HEK293 (cell line): ENCODE data around the gene CYP27B1.

Experiments
- CTCF ChIA-PET: fragments of 350-600 bp; formaldehyde crosslinking; extraction: SDS; loops from one replicate; lab custom pipeline; 2021; ENCODE audit warnings: antibody characterized with exemption; lab: Yijun Ruan, JAX
- POLR2A ChIA-PET: fragments of 300-600 bp; formaldehyde crosslinking; extraction: SDS; loops from one replicate; lab custom pipeline; 2020; ENCODE audit warnings: antibody characterized with exemption, inconsistent platforms; lab: Yijun Ruan, JAX
- H3K27ac ChIP-seq: fragments of 200-500 bp; sonication (Bioruptor generic); 2 replicates; pipeline ENCODE4 v1.5.1; 2014; ENCODE audit warnings: low read depth, low read length, control low read depth, inconsistent platforms; ENCODE audit errors: extremely low read depth
- H3K36me3 ChIP-seq, 2 experiments: fragments of 200-500 bp in 1 of 2; sonication (Bioruptor generic) in 1 of 2; 1 replicate in 1 of 2; 2 replicates in 1 of 2; pipeline ENCODE4 v1.5.1; 2014 to 2017; ENCODE audit warnings: inconsistent platforms in 2 of 2, low read length in 2 of 2; ENCODE audit not compliant: control insufficient read depth in 2 of 2, insufficient read depth in 1 of 2
- H3K4me1 ChIP-seq: fragments of 200-500 bp; sonication (Bioruptor generic); 2 replicates; pipeline ENCODE4 v1.5.1; 2014; ENCODE audit warnings: mild to moderate bottlenecking, low read length, inconsistent platforms; ENCODE audit not compliant: control insufficient read depth, insufficient read depth
- H3K4me3 ChIP-seq: 2 replicates; pipeline ENCODE4 v1.5.1; 2011; ENCODE audit warnings: low read depth, mild to moderate bottlenecking, control low read depth, low read length, moderate library complexity
- H3K9me3 ChIP-seq: fragments of 200-500 bp; sonication (Bioruptor generic); 2 replicates; pipeline ENCODE4 v1.5.1; 2014; ENCODE audit warnings: low read depth, low read length, inconsistent platforms; ENCODE audit not compliant: control insufficient read depth, insufficient read depth
- GLI4 ChIP-seq: fragments of 450-650 bp; formaldehyde crosslinking; IDR thresholded peaks from 2 replicates; pipeline ENCODE4 v1.5.1; 2016; ENCODE audit warnings: missing biosample characterization, missing genetic modification characterization
- INSM2 ChIP-seq: fragments of 450-650 bp; formaldehyde crosslinking; IDR thresholded peaks from 2 replicates; pipeline ENCODE4 v1.5.1; 2016; ENCODE audit warnings: missing biosample characterization, missing genetic modification characterization
- MEIS1 ChIP-seq: sonication (generic); formaldehyde crosslinking; IDR thresholded peaks from 2 replicates; pipeline ENCODE4 v1.8.1; 2022; ENCODE audit warnings: missing genetic modification reagents, mild to moderate bottlenecking, borderline replicate concordance
- SP2 ChIP-seq: fragments of 450-650 bp; formaldehyde crosslinking; IDR thresholded peaks from 2 replicates; pipeline ENCODE4 v1.5.1; 2016; ENCODE audit warnings: missing biosample characterization, missing genetic modification characterization
- SP7 ChIP-seq: fragments of 450-650 bp; formaldehyde crosslinking; IDR thresholded peaks from 2 replicates; pipeline ENCODE4 v1.5.1; 2016; ENCODE audit warnings: missing biosample characterization, missing genetic modification characterization
- TRIM28 ChIP-seq: IDR thresholded peaks from 2 replicates; pipeline ENCODE4 v1.6.1; 2011; ENCODE audit warnings: low read length, control low read depth, borderline replicate concordance
- YY1 ChIP-seq: fragments of 450-650 bp; formaldehyde crosslinking; IDR thresholded peaks from 2 replicates; pipeline ENCODE4 v1.5.1; 2018; ENCODE audit warnings: missing biosample characterization, missing genetic modification characterization
- ZIC2 ChIP-seq: fragments of 450-650 bp; formaldehyde crosslinking; IDR thresholded peaks from 2 replicates; pipeline ENCODE4 v1.5.1; 2016; ENCODE audit warnings: missing biosample characterization, missing genetic modification characterization
- ZNF146 ChIP-seq: fragments of 450-650 bp; formaldehyde crosslinking; IDR thresholded peaks from 2 replicates; pipeline ENCODE4 v1.5.1; 2016; ENCODE audit warnings: missing biosample characterization, missing genetic modification characterization
- ZNF169 ChIP-seq: fragments of 450-650 bp; formaldehyde crosslinking; IDR thresholded peaks from 2 replicates; pipeline ENCODE4 v1.5.1; 2016; ENCODE audit warnings: missing biosample characterization, missing genetic modification characterization
- ZNF211 ChIP-seq: fragments of 450-650 bp; formaldehyde crosslinking; IDR thresholded peaks from 2 replicates; pipeline ENCODE4 v1.5.1; 2016; ENCODE audit warnings: low read depth, missing biosample characterization, missing genetic modification characterization
- ZNF248 ChIP-seq: fragments of 450-650 bp; formaldehyde crosslinking; IDR thresholded peaks from 2 replicates; pipeline ENCODE4 v1.5.1; 2017; ENCODE audit warnings: missing biosample characterization, missing genetic modification characterization
- ZNF311 ChIP-seq: fragments of 450-650 bp; formaldehyde crosslinking; IDR thresholded peaks from 2 replicates; pipeline ENCODE4 v1.5.1; 2017; ENCODE audit warnings: missing biosample characterization, missing genetic modification characterization, borderline replicate concordance
- ZNF366 ChIP-seq: fragments of 450-650 bp; formaldehyde crosslinking; conservative IDR thresholded peaks from 2 replicates; pipeline ENCODE4 v1.5.1; 2016; ENCODE audit warnings: missing biosample characterization, missing genetic modification characterization
- ZNF501 ChIP-seq: fragments of 450-650 bp; formaldehyde crosslinking; IDR thresholded peaks from 2 replicates; pipeline ENCODE4 v1.5.1; 2016; ENCODE audit warnings: missing biosample characterization, missing genetic modification characterization
- ZNF510 ChIP-seq: fragments of 450-650 bp; formaldehyde crosslinking; IDR thresholded peaks from 2 replicates; pipeline ENCODE4 v1.5.1; 2018; ENCODE audit warnings: mild to moderate bottlenecking, missing genetic modification characterization, missing biosample characterization; ENCODE audit not compliant: insufficient replicate concordance
- ZNF530 ChIP-seq: fragments of 450-650 bp; formaldehyde crosslinking; IDR thresholded peaks from 2 replicates; pipeline ENCODE4 v1.5.1; 2016; ENCODE audit warnings: low read depth, missing biosample characterization, missing genetic modification characterization
- ZNF558 ChIP-seq: fragments of 450-650 bp; formaldehyde crosslinking; IDR thresholded peaks from 2 replicates; pipeline ENCODE4 v1.5.1; 2016; ENCODE audit warnings: missing biosample characterization, missing genetic modification characterization
- ZNF560 ChIP-seq: fragments of 450-650 bp; formaldehyde crosslinking; IDR thresholded peaks from 2 replicates; pipeline ENCODE4 v1.5.1; 2017; ENCODE audit warnings: missing biosample characterization, missing genetic modification characterization, borderline replicate concordance
- ZNF585B ChIP-seq: fragments of 450-650 bp; formaldehyde crosslinking; IDR thresholded peaks from 2 replicates; pipeline ENCODE4 v1.5.1; 2016; ENCODE audit warnings: missing biosample characterization, missing genetic modification characterization
- ZNF621 ChIP-seq: fragments of 450-650 bp; formaldehyde crosslinking; IDR thresholded peaks from 2 replicates; pipeline ENCODE4 v1.5.1; 2017; ENCODE audit warnings: missing biosample characterization, missing genetic modification characterization
- ZNF623 ChIP-seq: fragments of 450-650 bp; formaldehyde crosslinking; IDR thresholded peaks from 2 replicates; pipeline ENCODE4 v1.5.1; 2016; ENCODE audit warnings: missing biosample characterization, missing genetic modification characterization
- ZNF660 ChIP-seq: fragments of 450-650 bp; IDR thresholded peaks from 2 replicates; pipeline ENCODE4 v1.5.1; 2018; ENCODE audit warnings: missing biosample characterization, mild to moderate bottlenecking, missing genetic modification characterization
- ZNF677 ChIP-seq: fragments of 450-650 bp; IDR thresholded peaks from 2 replicates; pipeline ENCODE4 v1.5.0; 2018; ENCODE audit warnings: missing biosample characterization, mild to moderate bottlenecking, missing genetic modification characterization, moderate library complexity
- ZNF776 ChIP-seq: fragments of 450-650 bp; formaldehyde crosslinking; IDR thresholded peaks from 2 replicates; pipeline ENCODE4 v1.5.0; 2017; ENCODE audit warnings: missing biosample characterization, missing genetic modification characterization, borderline replicate concordance
- ZNF830 ChIP-seq: fragments of 450-650 bp; IDR thresholded peaks from 2 replicates; pipeline ENCODE4 v1.5.0; 2018; ENCODE audit warnings: missing biosample characterization, missing genetic modification characterization, low read depth, mild to moderate bottlenecking, moderate library complexity
- ZSCAN16 ChIP-seq: fragments of 450-650 bp; formaldehyde crosslinking; IDR thresholded peaks from 2 replicates; pipeline ENCODE4 v1.5.1; 2016; ENCODE audit warnings: missing biosample characterization, missing genetic modification characterization
- TF ChIP-seq, protein P1 (sequence below): fragments of 450-650 bp; formaldehyde crosslinking; IDR thresholded peaks from 2 replicates; pipeline ENCODE4 v1.5.1; 2017; ENCODE audit warnings: missing biosample characterization, missing genetic modification characterization
- TF ChIP-seq, protein P2 (sequence below): fragments of 450-650 bp; formaldehyde crosslinking; IDR thresholded peaks from 2 replicates; pipeline ENCODE4 v1.5.1; 2016; ENCODE audit warnings: missing biosample characterization, missing genetic modification characterization
- TF ChIP-seq, protein P3 (sequence below): fragments of 450-650 bp; formaldehyde crosslinking; IDR thresholded peaks from 2 replicates; pipeline ENCODE4 v1.5.1; 2016; ENCODE audit warnings: missing biosample characterization, missing genetic modification characterization

Gene CYP27B1

GRCh38 chr12:57751788-57752667 lies 14.8 kb downstream of the CYP27B1 start, which contains the start of gene CDK4:
TSS of gene CDK4 (minus strand) at chr12:57752310. CDS start at chr12:57751717, 593 bp downstream.
- CTCF ChIA-PET, result interaction anchor here (0.6 to 0.7 kb wide), 2 partner anchors 9 to 15 kb away, joined by 3 to 5 read pairs; no protein-coding TSS in a partner anchor
- H3K36me3 ChIP-seq, result peaks cover 17 to 48% of the 10 kb centered on the region in 2 experiments
- POLR2A ChIA-PET, result interaction anchor here (0.7 to 1.2 kb wide), 7 partner anchors 14 to 293 kb away, joined by 3 to 6 read pairs (median 3); partner anchors contain the start of genes DDIT3, EEF1AKMT3, METTL1 and TSFM
- H3K9me3 ChIP-seq, result no peaks in the 10 kb centered on the region
- H3K4me1 ChIP-seq, result peaks cover 16% of the 10 kb centered on the region
- H3K4me3 ChIP-seq, result peak within 1 kb of the TSS; percentile 83
- peak within 1 kb of the TSS; percentile 84 for H3K27ac ChIP-seq
- peak; percentile 41; the same call in 1 of the 2 replicates for TF ChIP-seq YY1 (tag by site-specific recombination)
- TF ChIP-seq ZNF169 (tag by site-specific recombination), result no peak
- no peak for TF ChIP-seq ZNF146 (tag by site-specific recombination)
- TF ChIP-seq, protein P1, sequence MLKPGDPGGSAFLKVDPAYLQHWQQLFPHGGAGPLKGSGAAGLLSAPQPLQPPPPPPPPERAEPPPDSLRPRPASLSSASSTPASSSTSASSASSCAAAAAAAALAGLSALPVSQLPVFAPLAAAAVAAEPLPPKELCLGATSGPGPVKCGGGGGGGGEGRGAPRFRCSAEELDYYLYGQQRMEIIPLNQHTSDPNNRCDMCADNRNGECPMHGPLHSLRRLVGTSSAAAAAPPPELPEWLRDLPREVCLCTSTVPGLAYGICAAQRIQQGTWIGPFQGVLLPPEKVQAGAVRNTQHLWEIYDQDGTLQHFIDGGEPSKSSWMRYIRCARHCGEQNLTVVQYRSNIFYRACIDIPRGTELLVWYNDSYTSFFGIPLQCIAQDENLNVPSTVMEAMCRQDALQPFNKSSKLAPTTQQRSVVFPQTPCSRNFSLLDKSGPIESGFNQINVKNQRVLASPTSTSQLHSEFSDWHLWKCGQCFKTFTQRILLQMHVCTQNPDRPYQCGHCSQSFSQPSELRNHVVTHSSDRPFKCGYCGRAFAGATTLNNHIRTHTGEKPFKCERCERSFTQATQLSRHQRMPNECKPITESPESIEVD (tag by site-specific recombination), result no peak; the same call in 1 of the 2 replicates
- no peak for TF ChIP-seq ZNF530 (tag by site-specific recombination)
- TF ChIP-seq ZNF585B (tag by site-specific recombination), result no peak
- TF ChIP-seq, protein P2, sequence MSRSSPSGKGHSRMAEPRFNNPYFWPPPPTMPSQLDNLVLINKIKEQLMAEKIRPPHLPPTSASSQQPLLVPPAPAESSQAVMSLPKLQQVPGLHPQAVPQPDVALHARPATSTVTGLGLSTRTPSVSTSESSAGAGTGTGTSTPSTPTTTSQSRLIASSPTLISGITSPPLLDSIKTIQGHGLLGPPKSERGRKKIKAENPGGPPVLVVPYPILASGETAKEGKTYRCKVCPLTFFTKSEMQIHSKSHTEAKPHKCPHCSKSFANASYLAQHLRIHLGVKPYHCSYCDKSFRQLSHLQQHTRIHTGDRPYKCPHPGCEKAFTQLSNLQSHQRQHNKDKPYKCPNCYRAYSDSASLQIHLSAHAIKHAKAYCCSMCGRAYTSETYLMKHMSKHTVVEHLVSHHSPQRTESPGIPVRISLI (tag by site-specific recombination), result no peak
- no peak; the same call in 1 of the 2 replicates for TF ChIP-seq INSM2 (tag by site-specific recombination)
- TF ChIP-seq ZNF660 (tag by site-specific recombination), result peak; percentile 87; the same call in 1 of the 2 replicates
- no peak for TF ChIP-seq MEIS1 (CRISPR knock-in tag)
- peak; percentile 99 for TF ChIP-seq SP2 (tag by site-specific recombination)
- TF ChIP-seq ZNF366 (tag by site-specific recombination), result peak; percentile 61; the same call in 1 of the 2 replicates
- TF ChIP-seq, protein P3, sequence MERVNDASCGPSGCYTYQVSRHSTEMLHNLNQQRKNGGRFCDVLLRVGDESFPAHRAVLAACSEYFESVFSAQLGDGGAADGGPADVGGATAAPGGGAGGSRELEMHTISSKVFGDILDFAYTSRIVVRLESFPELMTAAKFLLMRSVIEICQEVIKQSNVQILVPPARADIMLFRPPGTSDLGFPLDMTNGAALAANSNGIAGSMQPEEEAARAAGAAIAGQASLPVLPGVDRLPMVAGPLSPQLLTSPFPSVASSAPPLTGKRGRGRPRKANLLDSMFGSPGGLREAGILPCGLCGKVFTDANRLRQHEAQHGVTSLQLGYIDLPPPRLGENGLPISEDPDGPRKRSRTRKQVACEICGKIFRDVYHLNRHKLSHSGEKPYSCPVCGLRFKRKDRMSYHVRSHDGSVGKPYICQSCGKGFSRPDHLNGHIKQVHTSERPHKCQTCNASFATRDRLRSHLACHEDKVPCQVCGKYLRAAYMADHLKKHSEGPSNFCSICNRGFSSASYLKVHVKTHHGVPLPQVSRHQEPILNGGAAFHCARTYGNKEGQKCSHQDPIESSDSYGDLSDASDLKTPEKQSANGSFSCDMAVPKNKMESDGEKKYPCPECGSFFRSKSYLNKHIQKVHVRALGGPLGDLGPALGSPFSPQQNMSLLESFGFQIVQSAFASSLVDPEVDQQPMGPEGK (tag by site-specific recombination), result peak; percentile 100
- no peak for TF ChIP-seq ZNF510
- peak; percentile 89 for TF ChIP-seq SP7 (tag by site-specific recombination)
- peak; percentile 63; the same call in 1 of the 2 replicates for TF ChIP-seq ZNF558 (tag by site-specific recombination)
- peak; percentile 80 for TF ChIP-seq ZNF501 (tag by site-specific recombination)
- TF ChIP-seq ZNF311 (tag by site-specific recombination), result no peak
- no peak for TF ChIP-seq ZNF623 (tag by site-specific recombination)
- no peak for TF ChIP-seq ZNF830 (tag by site-specific recombination)
- TF ChIP-seq TRIM28, result no peak
- TF ChIP-seq ZIC2 (tag by site-specific recombination), result peak; percentile 50; the same call in 1 of the 2 replicates
- TF ChIP-seq ZNF677 (tag by site-specific recombination), result no peak
- TF ChIP-seq ZNF560, result no peak
- no peak for TF ChIP-seq ZNF211
- TF ChIP-seq GLI4 (tag by site-specific recombination), result 0 out of 2 replicates have a peak, but pooled peaks have one; percentile 46
- TF ChIP-seq ZNF776, result no peak
- TF ChIP-seq ZSCAN16 (tag by site-specific recombination), result no peak
- no peak for TF ChIP-seq ZNF248 (tag by site-specific recombination)
- no peak for TF ChIP-seq ZNF621
